GM20000 (cell line): ENCODE data around the gene MTX3.

Experiments used
- DNase-seq: peaks from one replicate; pipeline ENCODE4 v3.0.0; 2012; ENCODE audit warnings: low spot score
- TF ChIP-seq, protein P1 (sequence below): IDR thresholded peaks from 2 replicates; pipeline ENCODE4 v1.5.1; 2012; ENCODE audit warnings: mild to moderate bottlenecking, control low read depth; ENCODE audit errors: extremely low read depth, missing control alignments

The MTX3 gene

GRCh38 chr5:79971156-79971555, 19.9 kb downstream of the MTX3 start:
- no peak for DNase-seq
- TF ChIP-seq, protein P1, sequence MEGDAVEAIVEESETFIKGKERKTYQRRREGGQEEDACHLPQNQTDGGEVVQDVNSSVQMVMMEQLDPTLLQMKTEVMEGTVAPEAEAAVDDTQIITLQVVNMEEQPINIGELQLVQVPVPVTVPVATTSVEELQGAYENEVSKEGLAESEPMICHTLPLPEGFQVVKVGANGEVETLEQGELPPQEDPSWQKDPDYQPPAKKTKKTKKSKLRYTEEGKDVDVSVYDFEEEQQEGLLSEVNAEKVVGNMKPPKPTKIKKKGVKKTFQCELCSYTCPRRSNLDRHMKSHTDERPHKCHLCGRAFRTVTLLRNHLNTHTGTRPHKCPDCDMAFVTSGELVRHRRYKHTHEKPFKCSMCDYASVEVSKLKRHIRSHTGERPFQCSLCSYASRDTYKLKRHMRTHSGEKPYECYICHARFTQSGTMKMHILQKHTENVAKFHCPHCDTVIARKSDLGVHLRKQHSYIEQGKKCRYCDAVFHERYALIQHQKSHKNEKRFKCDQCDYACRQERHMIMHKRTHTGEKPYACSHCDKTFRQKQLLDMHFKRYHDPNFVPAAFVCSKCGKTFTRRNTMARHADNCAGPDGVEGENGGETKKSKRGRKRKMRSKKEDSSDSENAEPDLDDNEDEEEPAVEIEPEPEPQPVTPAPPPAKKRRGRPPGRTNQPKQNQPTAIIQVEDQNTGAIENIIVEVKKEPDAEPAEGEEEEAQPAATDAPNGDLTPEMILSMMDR, result no peak

DNA sequence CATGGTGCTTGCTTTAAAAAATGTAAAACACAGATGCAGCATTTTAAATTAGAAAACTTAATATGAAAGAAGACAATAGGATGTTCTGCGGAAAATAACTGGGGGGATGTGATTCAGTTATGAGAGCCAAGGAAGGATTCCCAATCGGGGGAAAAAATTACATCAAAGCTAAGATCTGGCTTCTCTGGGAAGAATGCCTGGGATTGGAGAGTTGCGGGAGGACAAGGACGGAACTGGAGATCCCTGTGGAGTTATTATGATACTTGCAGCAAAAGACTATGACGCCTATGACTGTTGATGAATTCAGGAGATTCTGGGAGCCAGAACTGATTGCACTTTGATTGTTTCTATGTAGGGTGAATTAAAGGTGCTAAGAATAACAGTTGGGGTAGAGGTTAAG, 24.6 kb downstream of the MTX3 start:
- TF ChIP-seq, protein P1, result no peak

GRCh38 chr5:79964136-79964535, 26.9 kb downstream of the MTX3 start:
- no peak for DNase-seq
- TF ChIP-seq, protein P1, result no peak

More for the DNA sequence above, 24.6 kb downstream of the MTX3 start:
- DNase-seq, result no peak

GRCh38 chr5:79963261-79964061, 27.6 kb downstream of the MTX3 start:
- TF ChIP-seq, protein P1, result no peak

GRCh38 chr5:79962575-79963222, 28.4 kb downstream of the MTX3 start:
- no peak for DNase-seq
- TF ChIP-seq, protein P1, result no peak

More at GRCh38 chr5:79963261-79964061, 27.6 kb downstream of the MTX3 start:
- no peak for DNase-seq

GRCh38 chr5:79961716-79962574, 29.1 kb downstream of the MTX3 start:
- TF ChIP-seq, protein P1, result no peak
- DNase-seq, result no peak
